ENCODE results near the gene ACOT8.

DNA sequence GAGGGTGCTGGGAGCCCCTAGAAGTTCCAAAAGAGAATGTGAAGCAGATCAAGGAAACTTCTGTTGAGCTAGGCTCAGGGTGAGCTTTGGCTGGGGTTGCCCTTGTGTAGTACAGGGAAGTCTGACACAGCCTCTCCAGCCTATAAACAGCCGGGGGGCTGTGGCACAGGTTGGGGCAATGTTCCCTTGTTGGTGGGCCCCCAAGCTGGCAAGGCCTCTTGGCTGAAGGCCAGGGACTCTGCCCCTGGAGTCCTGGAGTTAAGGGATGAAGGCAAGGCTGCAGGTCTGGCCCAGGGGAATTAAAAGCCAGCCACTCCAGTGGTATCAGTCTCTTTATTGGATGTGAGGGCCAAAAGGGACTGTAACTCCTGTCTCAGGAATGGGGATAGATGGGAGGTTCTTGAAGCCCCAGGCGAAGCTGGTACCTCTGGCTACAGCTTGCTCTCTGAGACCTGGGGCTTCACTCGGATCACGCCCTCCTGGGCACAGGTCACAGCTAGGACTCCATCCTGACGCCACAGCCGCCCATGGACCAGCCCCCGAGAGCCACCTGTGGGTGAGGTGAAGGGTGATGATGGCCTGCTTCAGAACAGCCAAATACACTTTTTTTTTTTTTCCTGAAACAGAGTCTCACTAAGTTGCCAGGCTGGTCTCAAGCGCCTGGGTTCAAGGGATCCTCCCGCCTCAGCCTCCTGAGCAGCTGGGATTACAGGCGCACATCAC, 15.6 kb downstream of the ACOT8 start:
- TF ChIP-seq POLR2A (IDR thresholded peaks at IDR 0.05; ENCODE audit: low read length): no peak
- no peak for TF ChIP-seq GATA1 (IDR thresholded peaks at IDR 0.05; ENCODE audit: low read depth, low read length)

All from erythroblast (primary cell).